Loucy (cell line): ENCODE measurements around the gene SLC48A1.

Experiments
- CTCF ChIP-seq: fragments of 200-600 bp; sonication (generic); conservative IDR thresholded peaks from 2 replicates; pipeline ENCODE4 v1.5.1; 2014; ENCODE audit warnings: mild to moderate bottlenecking, antibody characterized with exemption, low read length
- EZH2phosphoT487 ChIP-seq: fragments of 200-600 bp; IDR thresholded peaks from 2 replicates; pipeline ENCODE4 v1.6.1; 2018; ENCODE audit warnings: antibody characterized with exemption, mild to moderate bottlenecking, moderate library complexity, borderline replicate concordance

- TF ChIP-seq CTCF (peak; percentile 99), EZH2phosphoT487 (no peak)
These were observed 6.4 kb downstream of the SLC48A1 start for GRCh38 chr12:47779301-47779942.
